ENCODE data around the gene APOC1. TPM values are rescaled to one million over a fixed set of nuclear protein-coding genes. Genes with fewer than 3 reads are reported as not detected.
"Not testable (repeated sequence)": the region's sequence is repeated elsewhere in the genome, so short reads cannot be mapped to it uniquely, and the experiment has no call there.

APOC1 gene
- total RNA-seq (10 to 100 TPM in 1 of 2 donors, 1 to 10 TPM in 1; 9.4 to 43.9 TPM), polyA plus RNA-seq (ENCODE audit: insufficient read depth, low read depth, low replicate concordance) (42.9 TPM)
- long read RNA-seq, donor 1, transcript APOC1-208 (4 exons, 430 nt): major isoform, 155 of 300 reads
- long read RNA-seq, donor 1, transcript APOC1-205 (3 exons, 273 nt): minor isoform, 5 of 300 reads
- long read RNA-seq, donor 1, transcript APOC1-204 (2 exons, 213 nt): minor isoform, 5 of 300 reads
- long read RNA-seq, donor 1, partial matches to known transcripts: 119 of 300 reads
- long read RNA-seq, donor 1, other reads (novel, unspliced or antisense): 13 of 300 reads
- long read RNA-seq, donor 2, transcript APOC1-208 (4 exons, 430 nt): major isoform, 155 of 358 reads
- long read RNA-seq, donor 2, partial matches to known transcripts: 171 of 358 reads
- long read RNA-seq, donor 2, other reads (novel, unspliced or antisense): 25 of 358 reads

DNA sequence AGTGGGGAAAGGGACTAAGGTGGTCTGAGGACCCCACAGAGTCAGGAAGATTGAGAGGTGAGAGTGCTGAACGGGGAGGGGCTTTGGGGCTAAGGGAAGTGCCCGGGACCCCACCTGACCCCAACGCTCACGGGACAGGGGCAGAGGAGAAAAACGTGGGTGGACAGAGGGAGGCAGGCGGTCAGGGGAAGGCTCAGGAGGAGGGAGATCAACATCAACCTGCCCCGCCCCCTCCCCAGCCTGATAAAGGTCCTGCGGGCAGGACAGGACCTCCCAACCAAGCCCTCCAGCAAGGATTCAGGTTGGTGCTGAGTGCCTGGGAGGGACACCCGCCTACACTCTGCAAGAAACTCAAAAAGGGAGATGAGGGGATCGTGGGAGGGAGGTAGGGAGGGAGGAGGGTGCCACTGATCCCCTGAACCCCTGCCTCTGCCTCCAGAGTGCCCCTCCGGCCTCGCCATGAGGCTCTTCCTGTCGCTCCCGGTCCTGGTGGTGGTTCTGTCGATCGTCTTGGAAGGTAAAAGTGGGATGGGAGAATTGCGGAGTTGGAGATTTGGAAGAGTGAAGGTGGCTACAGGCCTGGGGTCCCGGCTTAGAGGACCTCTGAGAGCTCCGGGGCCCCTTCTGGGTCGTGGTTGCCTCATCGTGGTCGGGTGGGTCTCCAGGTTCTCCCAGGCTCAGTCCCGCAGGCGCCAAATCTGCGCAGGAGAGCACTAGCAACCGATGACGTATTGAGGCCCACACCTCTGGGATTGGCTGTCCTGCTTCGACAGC, at the start of gene APOC1:
Gene APOC1, plus strand, starts transcription at position 176 of the 774 bp plus-strand sequence. Its CDS starts 284 bp downstream, at position 460.
- H3K4me3 ChIP-seq: peak within 1 kb of the TSS; percentile 54 to 58
- DNase-seq: peak; percentile 95
- WGBS, 2 donors: 4 to 8% methylated on average over 23 to 28 of the region's 28 CpGs
- peaks cover 36% of the 10 kb centered on the region for H3K4me1 ChIP-seq
- H3K9me3 ChIP-seq; H3K27me3 ChIP-seq; intact Hi-C loops (cut with DNase I; ENCODE audit: low total_unique reads); H3K36me3 ChIP-seq (ENCODE audit: low read depth, missing control alignments): not testable (repeated sequence)
- H3K27ac ChIP-seq: peak within 1 kb of the TSS; percentile 63 to 70

DNA sequence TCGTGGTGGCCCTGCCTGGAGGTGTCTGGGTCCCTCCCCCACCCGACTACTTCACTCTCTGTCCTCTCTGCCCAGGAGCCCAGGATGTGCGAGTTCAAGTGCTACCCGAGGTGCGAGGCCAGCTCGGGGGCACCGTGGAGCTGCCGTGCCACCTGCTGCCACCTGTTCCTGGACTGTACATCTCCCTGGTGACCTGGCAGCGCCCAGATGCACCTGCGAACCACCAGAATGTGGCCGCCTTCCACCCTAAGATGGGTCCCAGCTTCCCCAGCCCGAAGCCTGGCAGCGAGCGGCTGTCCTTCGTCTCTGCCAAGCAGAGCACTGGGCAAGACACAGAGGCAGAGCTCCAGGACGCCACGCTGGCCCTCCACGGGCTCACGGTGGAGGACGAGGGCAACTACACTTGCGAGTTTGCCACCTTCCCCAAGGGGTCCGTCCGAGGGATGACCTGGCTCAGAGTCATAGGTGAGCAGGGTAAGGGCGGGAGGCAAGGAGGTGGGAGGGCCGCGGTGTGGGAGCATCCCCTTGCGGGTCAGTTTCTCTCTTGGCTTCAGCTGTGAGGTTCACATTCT, 49.1 kb upstream of the APOC1 start:
- DNase-seq: no peak
- TF ChIP-seq, protein P1, sequence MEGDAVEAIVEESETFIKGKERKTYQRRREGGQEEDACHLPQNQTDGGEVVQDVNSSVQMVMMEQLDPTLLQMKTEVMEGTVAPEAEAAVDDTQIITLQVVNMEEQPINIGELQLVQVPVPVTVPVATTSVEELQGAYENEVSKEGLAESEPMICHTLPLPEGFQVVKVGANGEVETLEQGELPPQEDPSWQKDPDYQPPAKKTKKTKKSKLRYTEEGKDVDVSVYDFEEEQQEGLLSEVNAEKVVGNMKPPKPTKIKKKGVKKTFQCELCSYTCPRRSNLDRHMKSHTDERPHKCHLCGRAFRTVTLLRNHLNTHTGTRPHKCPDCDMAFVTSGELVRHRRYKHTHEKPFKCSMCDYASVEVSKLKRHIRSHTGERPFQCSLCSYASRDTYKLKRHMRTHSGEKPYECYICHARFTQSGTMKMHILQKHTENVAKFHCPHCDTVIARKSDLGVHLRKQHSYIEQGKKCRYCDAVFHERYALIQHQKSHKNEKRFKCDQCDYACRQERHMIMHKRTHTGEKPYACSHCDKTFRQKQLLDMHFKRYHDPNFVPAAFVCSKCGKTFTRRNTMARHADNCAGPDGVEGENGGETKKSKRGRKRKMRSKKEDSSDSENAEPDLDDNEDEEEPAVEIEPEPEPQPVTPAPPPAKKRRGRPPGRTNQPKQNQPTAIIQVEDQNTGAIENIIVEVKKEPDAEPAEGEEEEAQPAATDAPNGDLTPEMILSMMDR (IDR thresholded peaks at IDR 0.05): no peak
- Histone ChIP-seq H3K9me3 (no peaks in the 10 kb centered on the region), H3K27ac (no peak overlapping the region), H3K27me3 (no peaks in the 10 kb centered on the region), H3K4me3 (no peak overlapping the region), H3K4me1 (no peaks in the 10 kb centered on the region), H3K36me3 (ENCODE audit: low read depth, missing control alignments) (no peaks in the 10 kb centered on the region)
- 83 to 90% methylated on average over 10 to 27 of the region's 27 CpGs for WGBS, 2 donors
- intact Hi-C loops (cut with DNase I; ENCODE audit: low total_unique reads): no loop called here

DNA sequence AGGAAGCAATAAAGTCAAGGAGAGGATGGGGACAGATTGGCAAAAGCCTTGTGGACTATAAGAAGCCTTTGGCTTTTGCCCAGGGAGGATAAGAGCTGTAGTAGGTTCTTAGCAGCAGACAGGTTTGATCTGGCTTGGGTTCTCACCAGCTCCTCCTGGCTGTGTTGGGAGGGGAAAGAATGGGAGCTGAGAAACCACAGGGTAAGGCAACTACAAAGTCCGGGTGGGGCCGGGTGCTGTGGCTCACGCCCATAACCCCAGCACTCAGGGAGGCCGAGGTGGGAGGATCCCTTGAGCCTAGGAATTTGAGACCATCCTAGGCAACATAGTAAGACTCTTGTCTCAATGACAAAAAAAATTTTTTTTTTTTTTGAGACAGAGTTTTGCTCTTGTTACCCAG, 47.7 kb upstream of the APOC1 start:
- 81 to 87% methylated on average over 4 of the region's 4 CpGs for WGBS, 2 donors
- no peak overlapping the region for H3K4me3 ChIP-seq
- intact Hi-C loops (cut with DNase I; ENCODE audit: low total_unique reads): no loop called here
- peaks cover 2% of the 10 kb centered on the region for H3K4me1 ChIP-seq
- H3K9me3 ChIP-seq: no peaks in the 10 kb centered on the region
- H3K27ac ChIP-seq: no peak overlapping the region
- no peaks in the 10 kb centered on the region for H3K27me3 ChIP-seq
- TF ChIP-seq, protein P1 (IDR thresholded peaks at IDR 0.05): no peak
- no peak for TF ChIP-seq POLR2A (IDR thresholded peaks at IDR 0.05)
- DNase-seq: no peak
- H3K36me3 ChIP-seq (ENCODE audit: low read depth, missing control alignments): no peaks in the 10 kb centered on the region

DNA sequence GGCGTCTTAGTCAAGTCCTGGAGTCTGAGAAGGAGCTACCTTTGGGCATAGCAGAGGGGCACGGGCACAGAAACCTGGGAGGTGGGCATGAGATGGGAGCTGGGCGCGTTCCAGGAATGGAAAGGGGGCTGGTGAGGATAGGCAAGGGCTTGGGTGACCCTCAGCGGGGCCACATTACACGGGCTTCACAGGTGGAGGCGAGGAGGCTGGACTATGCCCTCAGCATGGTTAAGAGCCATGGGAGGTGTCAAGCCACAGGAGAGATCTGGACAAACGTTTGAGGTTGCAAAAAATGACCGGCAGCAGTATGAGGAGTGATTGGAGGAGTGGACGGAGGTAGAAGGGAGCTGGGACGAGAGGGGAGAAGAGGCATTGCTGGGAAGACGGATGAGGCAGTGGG, 46.8 kb upstream of the APOC1 start:
- DNase-seq: no peak
- Histone ChIP-seq H3K36me3 (ENCODE audit: low read depth, missing control alignments) (no peaks in the 10 kb centered on the region), H3K4me3 (no peak overlapping the region), H3K27ac (no peak overlapping the region), H3K4me1 (peaks cover 2% of the 10 kb centered on the region), H3K27me3 (no peaks in the 10 kb centered on the region), H3K9me3 (no peaks in the 10 kb centered on the region)
- no peak for TF ChIP-seq POLR2A (IDR thresholded peaks at IDR 0.05)
- TF ChIP-seq, protein P1 (IDR thresholded peaks at IDR 0.05): no peak
- intact Hi-C loops (cut with DNase I; ENCODE audit: low total_unique reads): no loop called here
- WGBS, 2 donors: 84 to 89% methylated on average over 12 of the region's 12 CpGs
